ENCODE results near the gene IFNA1. TPM values are rescaled to one million over a fixed set of nuclear protein-coding genes. Genes with fewer than 3 reads are reported as not detected.

IFNA1 gene
- not detected in 2 replicates for total RNA-seq

DNA sequence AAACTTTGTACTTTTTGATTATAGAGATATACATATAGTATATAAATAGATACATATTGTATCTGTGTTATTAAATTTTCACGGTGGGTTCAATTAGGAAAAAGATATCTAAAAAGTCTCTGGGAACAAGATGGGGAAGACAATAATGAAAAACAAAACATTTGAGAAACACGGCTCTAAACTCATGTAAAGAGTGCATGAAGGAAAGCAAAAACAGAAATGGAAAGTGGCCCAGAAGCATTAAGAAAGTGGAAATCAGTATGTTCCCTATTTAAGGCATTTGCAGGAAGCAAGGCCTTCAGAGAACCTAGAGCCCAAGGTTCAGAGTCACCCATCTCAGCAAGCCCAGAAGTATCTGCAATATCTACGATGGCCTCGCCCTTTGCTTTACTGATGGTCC is at the start of gene IFNA1:
Gene IFNA1 (plus strand): TSS at position 301 of the 400 bp plus-strand sequence. CDS start 69 bp downstream, at position 370.

DNA sequence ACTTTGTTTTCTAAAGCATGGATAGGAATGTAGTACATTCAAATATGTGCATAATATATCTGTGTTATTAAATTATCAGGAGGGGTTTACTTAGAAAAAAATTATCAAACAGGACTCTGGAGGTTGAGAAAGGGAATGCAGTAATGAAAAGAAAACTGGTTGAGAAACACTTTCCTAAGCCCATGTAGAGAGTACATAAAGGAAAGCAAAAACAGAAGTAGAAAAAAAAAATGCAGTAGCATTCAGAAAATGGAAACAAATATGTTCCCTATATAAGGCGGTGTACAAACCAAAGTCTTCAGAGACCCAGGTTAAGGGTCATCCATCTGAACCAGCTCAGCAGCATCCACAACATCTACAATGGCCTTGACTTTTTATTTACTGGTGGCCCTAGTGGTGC is 31.4 kb upstream of the IFNA1 start, which contains the start of gene IFNA8:
Gene IFNA8 (plus strand): TSS at position 301 of the 400 bp plus-strand sequence. CDS start 60 bp downstream, at position 361.

DNA sequence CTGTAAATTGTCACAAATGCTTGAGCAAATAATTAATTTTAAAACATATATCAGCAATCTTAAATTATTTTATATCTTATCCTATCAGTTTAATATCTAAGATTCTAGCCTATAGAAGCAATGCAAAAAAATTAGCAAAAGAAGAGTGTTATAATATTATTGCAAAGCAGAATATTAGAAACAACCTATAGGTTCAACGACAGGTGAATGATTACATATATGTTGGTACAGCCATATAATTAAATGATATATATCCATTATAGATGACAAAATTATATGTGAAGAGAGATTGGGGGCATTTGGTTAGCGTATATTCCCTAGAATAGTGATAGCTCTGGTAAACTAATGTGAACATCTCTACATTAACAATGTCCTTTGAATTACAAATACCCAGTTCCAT is 42.0 kb downstream of the IFNA1 start, which contains the start of gene IFNE:
Gene IFNE (minus strand): TSS at position 101 of the 400 bp plus-strand sequence. CDS start 619 bp downstream, outside the sequence.

Other genes with a start within 250 kb of the IFNA1 start
- gene IFNA7, start 238.2 kb upstream of the IFNA1 start, total RNA-seq, result not detected in 2 replicates
- gene IFNA10, start 233.3 kb upstream of the IFNA1 start, total RNA-seq, result not detected in 2 replicates
- gene IFNA16, start 223.1 kb upstream of the IFNA1 start, total RNA-seq, result not detected in 2 replicates
- gene IFNA17, start 212.2 kb upstream of the IFNA1 start, total RNA-seq, result not detected in 2 replicates
- not detected in 2 replicates for gene IFNA14, start 200.4 kb upstream of the IFNA1 start, total RNA-seq
- not detected in 2 replicates for gene IFNA5, start 135.1 kb upstream of the IFNA1 start, total RNA-seq
- gene KLHL9, start 105.0 kb upstream of the IFNA1 start, total RNA-seq, result 29.2 and 37.3 TPM in 2 replicates
- not detected in 2 replicates for gene IFNA6, start 89.6 kb upstream of the IFNA1 start, total RNA-seq
- gene IFNA13, start 72.4 kb upstream of the IFNA1 start, total RNA-seq, result not detected in 2 replicates
- not detected in 2 replicates for gene IFNA2, start 55.0 kb upstream of the IFNA1 start, total RNA-seq
- gene IFNA8, start 31.3 kb upstream of the IFNA1 start, total RNA-seq, result not detected in 2 replicates
- gene IFNE, start 41.9 kb downstream of the IFNA1 start, total RNA-seq, result 1.8 and 3.3 TPM in 2 replicates

All from smooth muscle cell of bladder (primary cell).